Sigmoid colon (tissue), 7 donors: Measurements from ENCODE around the gene FOXRED2. TPM values are rescaled to one million over a fixed set of nuclear protein-coding genes. Genes with fewer than 3 reads are reported as not detected.
"Not testable (repeated sequence)": the region's sequence is repeated elsewhere in the genome, so short reads cannot be mapped to it uniquely, and the experiment has no call there.

Source experiments
- DNase-seq: peaks from one replicate; pipeline ENCODE4 v3.0.0-alpha.2; 2019
- H3K27ac ChIP-seq, 4 donors: fragments of 200-600 bp; sonication (generic); one replicate each; pipeline ENCODE4 v1.5.1; 2016 to 2019; ENCODE audit warnings: mild to moderate bottlenecking in 1 of 4
- H3K27me3 ChIP-seq, 3 donors: fragments of 200-600 bp; sonication (generic); one replicate each; pipeline ENCODE4 v1.5.1; 2019; ENCODE audit warnings: mild to moderate bottlenecking in 1 of 3
- H3K36me3 ChIP-seq, 4 donors: fragments of 200-600 bp; sonication (generic); one replicate each; pipeline ENCODE4 v1.5.1; 2016 to 2019
- H3K4me1 ChIP-seq, 4 donors: fragments of 200-600 bp; sonication (generic); one replicate each; pipeline ENCODE4 v1.5.1; 2017 to 2019
- H3K4me3 ChIP-seq, 4 donors: fragments of 200-600 bp; sonication (generic); one replicate each; pipeline ENCODE4 v1.5.1; 2017 to 2019; ENCODE audit warnings: mild to moderate bottlenecking in 2 of 4, moderate library complexity in 1 of 4
- H3K9me3 ChIP-seq, 4 donors: fragments of 200-600 bp in 3 of 4; sonication (generic) in 3 of 4; one replicate each; pipeline versions ENCODE4 v1.5.1 to v1.6.1; 2013 to 2019
- CTCF ChIP-seq, 4 experiments: fragments of 450-650 bp in 3 of 4; fragments of 200-600 bp in 1 of 4; IDR thresholded peaks; one replicate each; pipeline ENCODE4 v1.5.1; 2016 to 2019; ENCODE audit warnings: antibody characterized with exemption in 4 of 4, mild to moderate bottlenecking in 3 of 4, moderate library complexity in 2 of 4
- EP300 ChIP-seq, 4 donors: sonication (generic); formaldehyde crosslinking; IDR thresholded peaks; one replicate each; pipeline ENCODE4 v1.6.1; 2017; ENCODE audit warnings: antibody characterized with exemption in 4 of 4
- POLR2A ChIP-seq, 2 donors: fragments of 450-650 bp; IDR thresholded peaks; one replicate each; pipeline ENCODE4 v1.6.1; 2016; ENCODE audit warnings: antibody characterized with exemption in 2 of 2, mild to moderate bottlenecking in 2 of 2, moderate library complexity in 2 of 2
- POLR2AphosphoS5 ChIP-seq, 4 donors: sonication (generic); formaldehyde crosslinking; IDR thresholded peaks; one replicate each; pipeline ENCODE4 v1.6.1; 2017; ENCODE audit warnings: antibody characterized with exemption in 4 of 4
- WGBS, 2 donors: extraction: QIAGEN DNeasy Blood & Tissue Kit; methylation state at CpG; one replicate each; pipeline ENCODE4 v1.1.7; 2013; 5-methylcytosine and 5-hydroxymethylcytosine counted together
- intact Hi-C: fragments of 100-400 bp; cut with DNase I; formaldehyde crosslinking; loops from one replicate; pipeline ENCODE4 v1.15.1; 2023
- polyA plus RNA-seq, 3 donors: library from polyadenylated mRNA; stranded (reverse); fragments of 200-250 nt; gene quantifications; one replicate each; pipeline ENCODE4 v1.2.3, GENCODE V29; 2013
- total RNA-seq, 4 donors: library from RNA; depleted of rRNA; stranded (reverse); fragments of >200 nt; gene quantifications; one replicate each; pipeline ENCODE4 v1.1.0, GENCODE V29; 2016
- donor health status: healthy with polysubstance abuse.
- donor health status: Bipolar disorder and iron deficiency.
- donor health status: healthy.

The FOXRED2 gene
- total and polyA plus RNA-seq, 7 donors: under 0.01 to 5.4 (median 4.6) TPM

GRCh38 chr22:36454916-36455570 is 51.8 kb downstream of the FOXRED2 start:
- TF ChIP-seq EP300 (IDR thresholded peaks at IDR 0.05) (peak; percentile 13 to 83 (median 44)), CTCF (IDR thresholded peaks at IDR 0.05) (peak in 1 of 4 experiments; percentile 24), POLR2AphosphoS5 (IDR thresholded peaks at IDR 0.05) (peak; percentile 88 to 96 (median 95)), POLR2A (IDR thresholded peaks at IDR 0.05) (peak; percentile 68 to 81)
- no peaks in the 10 kb centered on the region for H3K27me3 ChIP-seq
- H3K36me3 ChIP-seq: no peaks in the 10 kb centered on the region
- DNase-seq: peak; percentile 97
- peak overlapping the region; percentile 92 to 98 (median 96) for H3K27ac ChIP-seq
- WGBS, 2 donors: 1% methylated on average over 61 of the region's 61 CpGs
- H3K4me3 ChIP-seq: peak overlapping the region; percentile 51 to 61 (median 59)
- intact Hi-C loops: loop anchor here (1.0 kb wide), 1 partner anchor 67 kb away; no protein-coding TSS in a partner anchor
- peaks cover 0 to 63% (median 54%) of the 10 kb centered on the region in 4 donors for H3K4me1 ChIP-seq
- no peaks in the 10 kb centered on the region for H3K9me3 ChIP-seq

- peaks cover 0 to 71% (median 64%) of the 10 kb centered on the region in 4 donors for H3K4me1 ChIP-seq
- TF ChIP-seq EP300 (IDR thresholded peaks at IDR 0.05) (no peak), POLR2A (IDR thresholded peaks at IDR 0.05) (no peak), POLR2AphosphoS5 (IDR thresholded peaks at IDR 0.05) (no peak), CTCF (IDR thresholded peaks at IDR 0.05) (no peak)
- intact Hi-C loops: no loop called here
- no peaks in the 10 kb centered on the region for H3K27me3 ChIP-seq
- peak overlapping the region in 3 of 4 donors; percentile 51 to 61 (median 60) for H3K4me3 ChIP-seq
- H3K27ac ChIP-seq: peak overlapping the region; percentile 92 to 98 (median 96)
- H3K36me3 ChIP-seq: no peaks in the 10 kb centered on the region
- no peaks in the 10 kb centered on the region for H3K9me3 ChIP-seq
- no peak for DNase-seq
- 84 to 89% methylated on average over 16 of the region's 16 CpGs for WGBS, 2 donors
Measured at GRCh38 chr22:36453855-36454378, 52.9 kb downstream of the FOXRED2 start.

- intact Hi-C loops, H3K9me3 ChIP-seq, H3K4me3 ChIP-seq, H3K27me3 ChIP-seq, DNase-seq, H3K36me3 ChIP-seq: not testable (repeated sequence)
- WGBS, 2 donors: 63 to 69% methylated on average over 5 of the region's 5 CpGs
- H3K27ac ChIP-seq: peak overlapping the region; percentile 92 to 98 (median 96)
- H3K4me1 ChIP-seq: peaks cover 0 to 71% (median 65%) of the 10 kb centered on the region in 4 donors
Measured at GRCh38 chr22:36452978-36453607, 53.7 kb downstream of the FOXRED2 start.

- Histone ChIP-seq H3K27ac (peak overlapping the region; percentile 92 to 98 (median 96)), H3K4me1 (peaks cover 0 to 65% (median 58%) of the 10 kb centered on the region in 4 donors), H3K27me3 (no peaks in the 10 kb centered on the region), H3K36me3 (no peaks in the 10 kb centered on the region), H3K9me3 (no peaks in the 10 kb centered on the region), H3K4me3 (no peak overlapping the region)
- intact Hi-C loops: no loop called here
- DNase-seq: no peak
- no peak for TF ChIP-seq EP300 (IDR thresholded peaks at IDR 0.05)
- WGBS, 2 donors: 45 to 60% methylated on average over 9 of the region's 9 CpGs
Measured at GRCh38 chr22:36452250-36452977, 54.4 kb downstream of the FOXRED2 start.

- DNase-seq, intact Hi-C loops, H3K4me3 ChIP-seq, H3K27me3 ChIP-seq, H3K36me3 ChIP-seq, H3K9me3 ChIP-seq: not testable (repeated sequence)
- WGBS, 2 donors: 86 to 94% methylated on average over 7 of the region's 7 CpGs
- Histone ChIP-seq H3K4me1 (peaks cover 0 to 60% (median 53%) of the 10 kb centered on the region in 4 donors), H3K27ac (peak overlapping the region; percentile 92 to 98 (median 96))
Measured at GRCh38 chr22:36450923-36451322, 55.9 kb downstream of the FOXRED2 start.
